HG02840 (cell line): Measurements from ENCODE around the gene ARID1B.

Source experiments
- ATAC-seq: cut with Tn5 transposase; IDR thresholded peaks from one replicate; pipeline ENCODE4 v1.9.1; 2021; ENCODE audit warnings: mild to moderate bottlenecking, moderate library complexity, moderate number of reproducible peaks; ENCODE audit not compliant: unreplicated experiment, low FRiP score

ARID1B gene

DNA sequence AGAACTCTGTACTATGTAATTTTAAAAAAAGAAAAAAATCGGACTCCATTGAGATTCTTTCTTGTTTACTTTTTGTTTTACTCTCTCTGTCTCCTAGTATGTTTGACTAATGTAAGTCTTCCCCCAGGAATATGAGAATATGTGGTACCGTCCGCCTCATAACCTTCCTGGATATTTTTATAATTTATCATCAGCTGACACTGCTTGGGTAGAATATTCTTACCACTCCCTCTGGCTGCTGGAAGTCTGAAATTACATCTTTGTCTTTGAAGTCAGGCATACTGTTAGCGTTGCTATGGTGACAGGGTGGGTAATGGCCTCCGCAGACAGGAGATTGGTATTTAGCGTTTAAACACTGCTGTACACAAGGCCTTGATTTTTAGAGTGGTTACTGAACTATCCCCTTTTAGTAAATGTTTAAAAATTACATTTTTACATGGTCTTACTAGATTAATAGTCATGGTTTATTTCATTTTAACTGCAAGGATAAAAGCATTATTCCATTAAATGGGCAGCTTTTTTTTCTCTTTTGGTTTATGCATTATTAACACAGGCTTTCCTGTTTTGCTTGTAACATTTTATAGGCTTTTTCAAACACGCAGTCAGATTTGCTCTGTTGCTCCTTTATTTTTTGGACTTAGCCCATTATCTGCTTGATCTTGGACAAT lies 176.4 kb downstream of the ARID1B start:
- no peak for ATAC-seq

DNA sequence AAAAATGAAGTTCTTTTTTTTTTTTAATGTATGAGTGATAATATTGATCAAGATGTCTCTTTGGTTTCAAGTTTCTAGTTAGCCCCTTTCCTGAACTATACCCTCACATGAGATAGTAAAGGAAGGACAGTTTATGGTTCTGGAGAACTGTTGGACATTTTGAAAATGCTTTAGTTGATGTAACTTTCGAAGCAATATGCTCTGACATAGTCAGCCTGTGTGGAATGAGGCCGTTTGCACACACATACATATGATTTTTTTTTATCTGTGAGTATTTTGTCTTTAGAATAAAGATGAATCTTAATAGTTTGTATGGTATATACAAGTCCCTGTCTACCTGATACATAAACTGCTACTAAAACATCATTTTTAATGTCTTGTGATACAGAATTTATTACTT lies 177.0 kb downstream of the ARID1B start:
- ATAC-seq: no peak

DNA sequence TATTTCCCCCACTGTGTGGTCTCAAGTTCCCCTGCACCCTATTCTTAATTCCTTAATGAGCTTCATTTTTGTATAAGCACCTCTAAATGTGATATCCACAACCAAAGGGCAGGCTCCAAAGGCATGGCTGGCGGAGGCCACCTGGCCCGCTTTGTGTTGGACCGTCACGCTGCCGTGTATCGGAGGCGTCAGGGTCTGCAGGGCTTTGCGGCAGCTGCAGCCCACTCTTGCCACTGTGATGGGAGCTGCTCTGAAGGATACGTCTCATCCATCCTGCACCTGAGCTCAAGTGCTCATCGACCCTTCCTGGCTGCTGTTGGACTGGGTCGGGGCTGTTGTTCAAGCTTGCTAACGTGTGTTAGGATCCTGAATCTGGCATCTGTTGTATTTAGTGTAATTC lies 177.6 kb downstream of the ARID1B start:
- ATAC-seq: no peak

DNA sequence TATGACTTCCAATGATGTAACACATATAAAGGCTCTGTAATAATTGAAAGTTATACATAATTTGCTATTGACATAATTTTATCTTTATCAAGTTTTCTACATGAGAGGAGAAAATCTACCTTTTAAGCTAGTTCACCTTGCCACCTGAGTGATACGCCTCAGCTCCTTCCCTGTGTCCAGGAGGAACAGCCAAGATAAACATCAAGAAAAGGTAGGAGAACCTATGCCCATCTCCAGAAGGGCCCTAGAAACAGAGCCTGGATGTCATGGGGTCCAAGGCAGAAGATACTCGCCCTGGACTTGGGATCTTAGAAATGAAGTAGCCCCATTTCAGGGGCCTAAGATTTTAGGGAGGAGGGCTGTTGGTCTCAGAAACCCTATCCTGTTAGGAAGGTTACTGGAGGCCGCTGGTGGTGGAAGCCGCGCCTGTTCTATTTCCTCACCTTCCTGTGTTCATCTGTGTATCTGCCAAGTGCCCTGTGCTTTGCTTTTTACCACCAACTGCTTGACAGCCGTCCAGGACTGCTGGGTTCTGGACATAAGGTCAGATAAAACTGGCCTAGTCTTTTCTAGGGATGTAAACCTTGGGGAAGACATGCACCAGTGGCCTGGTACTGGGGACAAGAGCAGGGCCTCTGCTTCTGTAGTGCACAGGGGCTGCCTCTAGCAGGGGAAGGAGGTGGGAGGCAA lies 178.5 kb downstream of the ARID1B start:
- no peak for ATAC-seq

DNA sequence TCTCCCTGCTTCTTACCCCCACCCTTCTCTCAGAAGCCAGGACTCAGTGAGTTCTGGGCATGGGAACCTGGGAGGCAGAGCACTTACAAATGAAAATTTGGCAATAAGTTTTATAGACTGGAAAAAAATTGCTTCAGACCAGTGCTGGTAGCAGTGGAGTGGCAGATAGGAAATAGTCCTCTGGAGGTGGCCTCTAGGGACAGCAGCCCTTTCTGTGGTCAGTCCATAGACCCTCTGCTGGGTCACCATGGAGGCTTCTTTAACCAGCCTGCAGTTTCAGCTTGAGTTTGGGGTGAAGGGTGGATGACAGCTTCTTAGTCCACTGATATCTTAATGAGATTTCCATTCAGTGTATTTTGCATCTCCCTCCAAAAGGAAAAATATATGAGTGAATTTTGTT lies 179.1 kb downstream of the ARID1B start:
- ATAC-seq: no peak

DNA sequence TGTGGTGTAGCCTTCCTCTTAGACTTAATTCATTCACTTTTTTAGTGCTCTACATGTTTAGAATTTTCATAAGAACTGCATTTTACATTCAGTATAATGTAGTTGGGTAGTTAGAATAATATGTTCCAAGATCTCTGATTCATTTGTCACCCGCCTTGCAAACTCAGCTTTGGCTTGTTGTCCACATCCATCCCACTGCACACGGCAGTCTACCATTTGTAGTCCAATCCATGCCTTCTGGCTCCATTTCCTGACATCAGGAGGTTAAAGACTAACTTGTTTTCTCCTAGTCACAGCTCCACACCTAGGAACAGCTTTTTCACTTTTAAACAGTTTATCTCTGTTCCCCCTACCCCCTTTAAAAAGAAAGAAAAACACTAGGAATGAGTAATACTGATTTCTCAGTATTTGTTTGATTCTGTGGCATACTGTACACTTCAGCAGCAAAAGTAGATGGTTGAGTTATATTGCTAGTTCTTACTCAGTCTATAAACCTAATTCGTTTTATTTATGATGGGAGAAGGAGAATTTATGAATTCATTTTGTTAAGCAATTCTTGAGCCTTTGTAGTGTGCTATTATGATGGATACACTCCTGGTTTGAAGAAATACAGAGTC lies 180.9 kb downstream of the ARID1B start:
- peak; percentile 67 for ATAC-seq

DNA sequence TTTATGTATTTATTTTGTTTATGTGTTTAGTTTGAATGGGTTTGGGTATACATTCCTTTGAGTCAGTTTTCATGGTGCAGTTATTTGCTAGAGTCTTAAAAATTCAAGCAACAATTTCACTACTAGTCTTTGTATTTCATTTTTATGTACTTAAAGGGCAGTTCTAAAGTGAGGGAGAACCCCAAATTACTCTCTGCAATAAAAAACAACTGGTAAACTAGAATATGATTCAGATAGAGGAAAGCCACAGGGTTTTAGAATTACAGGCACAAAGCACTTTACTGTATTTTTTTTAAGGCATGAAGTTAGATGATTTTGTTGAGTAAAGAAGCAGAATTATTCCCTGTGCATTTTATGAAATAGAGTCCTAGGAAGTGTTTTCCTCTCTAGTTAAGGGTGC lies 183.3 kb downstream of the ARID1B start:
- ATAC-seq: no peak

DNA sequence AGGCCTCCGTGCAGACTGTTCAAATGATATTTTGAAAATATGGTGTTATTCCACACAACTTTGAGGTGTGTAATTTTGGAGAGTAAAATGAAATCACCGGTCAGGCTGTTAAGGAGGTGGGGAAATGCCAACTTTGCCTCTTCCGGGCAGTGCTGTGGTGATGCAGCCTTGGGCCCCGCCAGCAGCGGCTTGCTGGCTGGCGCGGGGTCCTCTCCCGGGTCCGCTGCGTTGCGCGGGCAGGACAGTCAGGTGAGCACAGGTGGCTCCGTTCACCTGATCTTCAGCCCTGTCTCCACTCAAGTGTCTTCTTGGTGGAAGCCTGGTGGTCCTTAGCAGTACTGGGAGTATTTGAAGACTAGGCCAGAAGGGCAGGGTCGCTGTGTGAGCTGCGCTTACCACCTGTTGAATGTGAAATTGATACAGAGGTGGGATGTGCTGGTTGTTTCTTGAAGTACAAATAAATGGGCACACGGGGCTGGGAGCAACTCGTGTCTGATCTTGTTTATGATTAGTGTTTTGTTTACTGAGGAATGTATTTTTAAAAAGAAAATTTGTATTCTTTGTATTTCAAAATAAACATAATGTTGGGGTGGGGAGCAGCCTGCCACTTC lies 184.2 kb downstream of the ARID1B start:
- ATAC-seq: no peak

DNA sequence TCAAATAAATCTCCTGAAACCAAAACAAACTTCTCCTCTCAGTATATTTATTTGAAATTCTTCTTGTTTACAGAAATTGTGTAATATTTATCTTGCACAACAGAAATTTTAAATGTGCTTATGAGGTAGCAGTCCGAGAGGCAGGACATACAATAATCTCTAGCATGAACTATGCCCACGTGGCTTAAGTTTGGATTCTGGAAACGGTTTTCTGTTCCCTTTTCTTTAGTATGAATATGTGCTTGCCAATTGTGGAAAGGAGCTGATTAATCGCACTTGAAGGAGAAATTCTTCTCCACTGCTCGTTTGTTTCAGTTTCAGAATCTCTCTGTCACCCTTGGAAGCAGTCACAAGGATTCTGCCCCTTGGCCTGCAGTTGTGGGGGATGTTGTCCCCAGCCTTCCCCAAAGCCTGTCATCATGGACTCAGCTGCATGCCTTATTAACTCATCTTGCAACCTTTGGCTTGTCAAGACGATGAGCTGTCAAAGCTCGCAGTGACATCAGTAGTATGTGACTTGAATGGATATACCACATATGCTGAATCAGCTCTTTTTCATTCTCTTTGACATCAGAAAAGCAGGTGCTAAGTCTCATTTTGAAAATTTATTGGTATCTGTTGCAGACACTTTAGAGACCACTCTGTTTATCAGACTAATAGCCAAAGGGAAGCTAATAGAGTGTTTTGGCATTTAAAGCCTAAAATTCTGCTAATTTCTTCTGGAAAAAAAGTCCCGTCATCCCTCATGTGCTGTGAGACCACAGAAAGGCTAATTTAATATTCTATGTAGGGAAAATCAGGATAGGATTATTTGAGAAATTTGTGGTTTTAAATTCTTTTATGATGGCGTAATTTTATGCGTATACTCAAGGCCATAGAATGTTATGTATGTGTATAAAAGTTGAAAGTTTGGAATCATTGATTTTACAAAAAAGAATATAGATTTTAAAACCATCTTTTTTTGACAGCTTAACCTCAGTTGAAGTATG lies 186.8 kb downstream of the ARID1B start:
- no peak for ATAC-seq

DNA sequence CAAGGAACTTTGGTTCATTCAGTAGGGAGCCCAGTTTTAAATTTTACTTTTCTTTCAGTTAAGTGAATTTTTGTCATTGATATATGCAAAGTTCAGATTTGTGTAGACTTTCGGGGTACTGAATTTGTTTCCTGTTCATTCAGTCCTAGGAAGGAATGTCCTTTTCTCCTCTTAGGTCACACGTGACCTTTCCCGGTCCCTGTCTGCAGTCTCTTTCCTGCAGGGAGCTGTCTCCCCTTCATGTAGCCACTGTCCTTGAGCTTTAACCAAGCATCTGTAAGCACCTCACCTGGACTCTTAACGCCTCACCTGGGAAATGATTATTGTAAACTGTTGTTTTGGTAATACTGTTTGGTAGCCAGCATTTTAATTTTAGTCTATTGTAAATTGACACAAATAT lies 190.7 kb downstream of the ARID1B start:
- no peak for ATAC-seq

DNA sequence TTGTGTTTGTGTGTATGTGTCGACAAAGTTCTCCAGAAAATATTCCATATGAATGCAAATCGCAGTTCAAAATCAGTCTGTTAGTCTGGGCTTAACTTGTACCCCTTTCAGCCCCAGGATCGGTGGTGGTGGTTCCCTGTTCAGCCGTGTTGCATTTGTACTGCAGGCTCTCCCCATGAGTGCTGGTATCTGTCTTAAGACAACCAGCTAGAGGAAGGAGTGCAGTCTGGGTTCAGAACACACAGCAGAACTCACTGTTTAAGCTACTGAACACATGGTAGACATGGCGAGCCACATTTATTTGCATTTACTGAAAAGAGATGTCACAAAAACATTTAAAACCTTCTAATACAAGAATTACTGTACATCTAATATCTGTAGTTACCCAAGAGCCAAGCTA lies 192.1 kb downstream of the ARID1B start:
- ATAC-seq: no peak

DNA sequence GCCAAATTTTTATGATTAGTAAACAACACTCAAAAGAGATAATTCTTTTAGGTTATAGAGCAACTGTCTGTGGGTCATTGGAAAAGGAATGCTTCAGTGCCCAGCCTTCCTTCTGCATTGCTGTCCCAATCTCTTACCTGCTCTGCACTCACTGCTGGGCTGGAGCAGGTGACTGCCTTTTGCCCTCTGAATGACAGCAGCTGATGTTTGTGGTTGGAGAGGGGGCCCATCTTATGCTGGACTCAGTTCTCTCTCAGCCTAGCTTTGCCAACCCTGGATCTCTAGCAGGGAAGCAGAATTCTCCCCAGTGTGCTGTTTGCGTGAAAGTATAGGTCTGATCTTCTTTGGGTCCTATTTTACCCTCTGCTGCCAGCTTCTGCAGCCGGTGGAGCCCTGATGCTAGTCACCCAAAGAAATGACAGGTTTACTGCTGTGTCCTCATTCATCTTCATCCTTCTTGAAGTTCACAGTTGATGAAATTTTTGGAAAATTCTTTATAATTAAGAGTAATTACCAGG lies 193.5 kb downstream of the ARID1B start:
- ATAC-seq: no peak

DNA sequence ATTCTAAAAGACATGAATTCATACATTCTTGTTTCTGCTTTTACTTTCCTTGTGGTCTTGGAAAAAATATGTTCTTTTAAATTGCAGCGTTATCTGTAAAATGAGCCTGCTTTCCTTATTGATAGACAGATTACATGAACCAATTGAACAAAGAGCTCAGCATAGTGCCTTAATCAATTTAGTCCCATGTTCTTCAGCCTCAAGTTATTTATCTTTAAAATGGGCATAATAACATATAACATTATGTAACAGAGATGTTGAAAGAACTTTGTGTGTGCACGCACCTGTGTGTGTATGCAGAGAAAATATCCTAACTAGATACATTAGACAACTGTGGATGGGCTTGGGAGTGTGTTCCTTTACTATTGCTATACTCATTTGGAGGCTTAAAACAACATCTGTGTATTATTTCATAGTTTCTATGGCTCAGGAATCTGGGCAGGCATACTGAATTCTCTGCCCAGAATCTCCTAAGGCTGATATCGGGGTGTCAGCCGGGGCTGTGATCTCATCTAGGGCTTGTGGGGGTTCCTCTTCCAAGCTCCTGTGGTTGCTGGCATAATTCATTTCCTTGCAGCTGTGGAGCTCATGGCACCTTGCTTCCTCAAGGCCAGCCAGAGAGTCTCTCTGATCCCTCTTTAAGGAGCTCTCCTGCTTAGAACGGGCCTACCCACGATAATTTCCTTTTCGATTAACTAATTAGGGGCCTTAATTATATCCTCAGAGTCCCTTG lies 194.1 kb downstream of the ARID1B start:
- ATAC-seq: no peak

DNA sequence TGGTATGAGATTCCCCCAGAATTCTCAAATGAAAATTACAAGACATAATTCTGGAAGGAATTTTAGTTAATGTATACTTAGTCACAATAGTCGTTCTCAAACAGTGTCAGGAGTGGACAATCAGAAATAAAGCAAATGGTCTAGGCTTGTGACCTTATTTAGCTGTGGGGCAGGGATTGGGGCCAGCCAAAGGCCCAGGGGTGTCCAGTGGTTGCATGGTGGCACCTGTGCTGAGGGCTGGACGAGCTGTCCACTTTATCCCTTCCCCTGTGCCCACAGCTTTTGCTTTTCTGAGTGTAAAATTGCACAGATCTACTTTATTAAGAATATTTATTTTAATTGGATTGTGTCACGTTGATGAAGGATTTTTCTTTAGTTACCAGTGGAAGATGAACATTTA lies 195.0 kb downstream of the ARID1B start:
- no peak for ATAC-seq

DNA sequence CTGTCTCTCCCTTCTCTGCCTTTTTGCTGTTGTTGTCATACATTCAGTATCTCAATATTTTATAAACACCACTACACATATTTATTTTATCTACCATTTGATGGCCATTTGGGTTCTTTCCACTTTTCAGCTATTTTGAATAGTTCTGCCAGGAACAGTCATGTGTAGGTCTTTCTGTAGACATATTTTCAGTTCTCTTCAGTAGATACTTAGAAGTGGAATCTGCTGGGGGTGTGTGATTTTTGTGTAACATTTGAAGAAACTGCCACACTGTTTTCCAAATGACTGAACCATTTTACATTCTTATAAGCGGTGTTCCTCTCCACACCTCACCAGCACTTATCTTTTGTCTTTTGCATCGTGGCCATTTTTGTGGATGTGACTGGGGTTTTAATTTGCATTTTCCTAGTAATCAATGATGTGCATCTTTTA lies 197.7 kb downstream of the ARID1B start:
- ATAC-seq: no peak

DNA sequence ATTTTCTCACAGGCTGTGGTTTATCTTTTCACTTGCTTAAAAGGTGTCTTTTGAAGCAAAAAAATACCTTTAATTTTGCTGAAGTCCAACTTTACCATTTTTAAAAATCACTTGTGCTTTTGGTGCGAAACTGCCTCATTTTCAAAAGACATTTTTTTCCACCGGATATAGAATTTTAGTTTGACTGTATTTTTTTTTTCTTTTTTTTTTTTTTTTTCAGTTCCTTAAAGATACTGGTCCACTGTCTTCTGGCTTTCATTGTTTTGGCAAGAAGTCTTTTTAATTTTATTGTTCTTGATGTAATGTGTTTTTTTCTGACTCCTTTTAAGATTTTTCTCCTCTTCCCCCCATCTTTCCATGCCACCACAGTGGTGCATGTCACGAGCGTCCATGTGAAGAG lies 198.2 kb downstream of the ARID1B start:
- ATAC-seq: no peak

DNA sequence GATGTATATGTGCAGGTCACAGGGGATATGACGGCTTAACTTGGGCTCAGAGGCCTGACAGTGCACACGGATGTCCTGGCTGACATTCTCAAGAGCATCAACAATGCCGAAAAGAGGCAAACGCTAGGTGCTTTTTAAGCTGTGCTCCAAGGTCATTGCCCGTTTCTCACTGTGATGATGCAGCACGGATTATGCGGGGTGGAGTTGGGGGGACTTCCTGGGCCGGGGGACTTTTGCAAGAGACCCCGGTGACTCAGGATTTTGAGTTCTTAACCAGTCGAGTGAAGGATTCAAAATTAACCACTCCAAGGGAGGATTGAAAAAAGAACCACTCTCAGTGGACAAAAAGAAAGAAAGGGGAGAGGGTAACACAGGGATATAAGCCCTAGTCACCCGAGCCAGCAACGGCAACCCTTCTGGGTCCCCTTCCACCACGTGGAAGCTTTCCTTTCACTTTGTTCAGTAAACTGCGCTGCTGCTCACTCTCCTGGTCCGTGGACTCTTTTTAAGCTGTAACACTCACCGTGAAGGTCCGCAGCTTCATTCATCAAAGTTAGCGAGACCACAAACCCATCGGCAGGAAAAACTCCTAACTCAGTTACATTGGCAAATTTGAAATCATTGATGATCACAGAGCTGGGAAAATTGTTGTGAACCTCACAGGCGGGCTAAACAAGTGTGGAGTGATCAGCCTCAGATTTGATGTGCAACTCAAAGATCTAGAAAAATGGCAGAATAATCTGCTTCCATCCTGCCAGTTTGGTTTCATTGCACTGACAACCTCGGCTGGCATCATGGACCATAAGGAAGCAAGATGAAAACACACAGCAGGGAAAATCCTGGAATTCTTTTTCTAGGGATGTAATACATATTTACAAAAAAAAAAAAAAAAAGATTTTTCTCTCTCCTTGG lies 199.3 kb downstream of the ARID1B start:
- no peak for ATAC-seq

DNA sequence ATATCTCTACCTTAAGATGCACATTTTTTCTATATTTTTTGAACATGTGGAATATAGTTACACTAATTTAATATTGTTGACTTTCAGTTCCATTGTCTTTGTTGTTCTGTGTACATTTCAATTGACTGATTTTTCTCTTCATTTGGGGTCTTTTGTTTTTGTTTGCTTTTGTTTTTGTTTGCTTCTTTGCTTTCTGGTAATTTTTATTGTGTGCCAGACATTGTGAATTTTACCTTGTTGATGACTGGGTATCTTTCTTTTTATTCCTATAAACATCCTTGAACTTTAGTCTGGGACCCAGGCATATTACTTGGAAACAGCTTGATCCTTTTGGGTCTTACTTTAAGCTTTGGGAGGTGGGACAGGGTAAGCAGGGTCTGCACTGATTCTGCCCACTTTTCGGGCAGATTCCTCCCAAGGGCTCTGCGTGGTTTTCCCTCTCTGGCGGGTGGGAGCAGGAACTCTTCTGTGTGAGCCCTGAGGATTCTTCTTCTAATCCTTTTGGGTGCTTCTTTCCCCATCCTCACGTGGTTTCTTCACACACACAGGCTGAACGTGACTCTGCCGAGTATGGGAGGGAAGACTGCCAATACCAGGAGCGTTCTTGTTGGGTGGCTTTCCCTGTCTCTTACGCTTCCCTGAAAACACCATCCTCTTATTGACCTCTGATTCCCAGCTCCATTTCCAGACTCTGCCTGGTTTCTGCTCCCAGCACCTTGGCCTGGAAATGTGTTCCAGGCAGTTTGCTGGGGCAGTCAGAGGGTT lies 200.5 kb downstream of the ARID1B start:
- ATAC-seq: no peak
